ENCODE measurements around the gene TTC29.
"Not testable (repeated sequence)": the region's sequence is repeated elsewhere in the genome, so short reads cannot be mapped to it uniquely, and the experiment has no call there.

TTC29 gene

GRCh38 chr4:146852360-146852759 lies 93.3 kb downstream of the TTC29 start:
- no peak for DNase-seq

GRCh38 chr4:146847345-146847744 lies 98.3 kb downstream of the TTC29 start:
- DNase-seq: no peak

- DNase-seq: no peak
Observed at GRCh38 chr4:146846882-146847281, 98.8 kb downstream of the TTC29 start.

GRCh38 chr4:146844761-146845160 lies 100.9 kb downstream of the TTC29 start:
- no peak for DNase-seq

- no peak for DNase-seq
Observed at GRCh38 chr4:146842876-146843275, 102.8 kb downstream of the TTC29 start.

GRCh38 chr4:146840731-146841130 lies 104.9 kb downstream of the TTC29 start:
- no peak for DNase-seq

GRCh38 chr4:146835096-146835495 lies 110.6 kb downstream of the TTC29 start:
- DNase-seq: no peak

- DNase-seq: no peak
Observed at GRCh38 chr4:146834263-146835034, 111.2 kb downstream of the TTC29 start.

- DNase-seq: no peak
Observed at GRCh38 chr4:146833530-146833929, 112.1 kb downstream of the TTC29 start.

GRCh38 chr4:146822980-146823379 lies 122.7 kb downstream of the TTC29 start:
- DNase-seq: not testable (repeated sequence)

- no peak for DNase-seq
Observed at GRCh38 chr4:146814750-146815149, 130.9 kb downstream of the TTC29 start.

- no peak for DNase-seq
Observed at GRCh38 chr4:146795711-146796110, 150.0 kb downstream of the TTC29 start.

- no peak for DNase-seq
Observed at GRCh38 chr4:146793727-146794126, 151.9 kb downstream of the TTC29 start.

- DNase-seq: no peak
Observed at GRCh38 chr4:146791439-146791838, 154.2 kb downstream of the TTC29 start.

- no peak for DNase-seq
Observed at GRCh38 chr4:146790515-146790914, 155.1 kb downstream of the TTC29 start.

- no peak for DNase-seq
Observed at GRCh38 chr4:146787731-146788130, 157.9 kb downstream of the TTC29 start.

GRCh38 chr4:146776691-146777090 lies 169.0 kb downstream of the TTC29 start:
- no peak for DNase-seq

- DNase-seq: no peak
Observed at GRCh38 chr4:146763560-146763959, 182.1 kb downstream of the TTC29 start.

- DNase-seq: no peak
Observed at GRCh38 chr4:146762016-146762415, 183.6 kb downstream of the TTC29 start.

- DNase-seq: no peak
Observed at GRCh38 chr4:146742416-146742815, 203.2 kb downstream of the TTC29 start.

GRCh38 chr4:146739182-146739581 lies 206.5 kb downstream of the TTC29 start:
- DNase-seq: no peak

GRCh38 chr4:146723519-146723918 lies 222.1 kb downstream of the TTC29 start:
- DNase-seq: not testable (repeated sequence)

GRCh38 chr4:146709956-146710355 lies 235.7 kb downstream of the TTC29 start:
- DNase-seq: no peak

GRCh38 chr4:146699910-146700309 lies 245.8 kb downstream of the TTC29 start:
- no peak for DNase-seq
